ENCODE measurements around the gene TNFSF15.

Gene TNFSF15

GRCh38 chr9:114824110-114824509 lies 18.3 kb upstream of the TNFSF15 start:
- DNase-seq = peak; percentile 57

GRCh38 chr9:114823441-114823840 lies 17.6 kb upstream of the TNFSF15 start:
- DNase-seq = no peak

GRCh38 chr9:114822708-114823107 lies 16.9 kb upstream of the TNFSF15 start:
- DNase-seq = no peak

GRCh38 chr9:114820776-114821501 lies 15.1 kb upstream of the TNFSF15 start:
- no peak for DNase-seq

GRCh38 chr9:114818178-114818577 lies 12.3 kb upstream of the TNFSF15 start:
- DNase-seq = no peak

- DNase-seq = no peak
Observed at GRCh38 chr9:114813717-114814418, 8.0 kb upstream of the TNFSF15 start.

GRCh38 chr9:114811966-114812636 lies 6.3 kb upstream of the TNFSF15 start:
- no peak for DNase-seq

GRCh38 chr9:114811301-114811700 lies 5.5 kb upstream of the TNFSF15 start:
- no peak for DNase-seq

GRCh38 chr9:114810614-114811013 lies 4.8 kb upstream of the TNFSF15 start:
- DNase-seq = no peak

- DNase-seq = no peak
Observed at GRCh38 chr9:114806526-114806900, 674 bp upstream of the TNFSF15 start.

- DNase-seq = peak; percentile 74
Observed at GRCh38 chr9:114804505-114804904, 1.3 kb downstream of the TNFSF15 start.

- peak; percentile 40 for DNase-seq
Observed at GRCh38 chr9:114803479-114804265, 2.2 kb downstream of the TNFSF15 start.

- no peak for DNase-seq
Observed at GRCh38 chr9:114799925-114800324, 5.9 kb downstream of the TNFSF15 start.

- DNase-seq = no peak
Observed at GRCh38 chr9:114799441-114799840, 6.4 kb downstream of the TNFSF15 start.

GRCh38 chr9:114798780-114799427 lies 6.9 kb downstream of the TNFSF15 start:
- DNase-seq = no peak

GRCh38 chr9:114798101-114798500 lies 7.7 kb downstream of the TNFSF15 start:
- DNase-seq = no peak

GRCh38 chr9:114792396-114792795 lies 13.4 kb downstream of the TNFSF15 start:
- DNase-seq = no peak

- DNase-seq = no peak
Observed at GRCh38 chr9:114791736-114792135, 14.1 kb downstream of the TNFSF15 start.

GRCh38 chr9:114791312-114791711 lies 14.5 kb downstream of the TNFSF15 start:
- no peak for DNase-seq

GRCh38 chr9:114790521-114790920 lies 15.3 kb downstream of the TNFSF15 start:
- DNase-seq = no peak

GRCh38 chr9:114789006-114789405 lies 16.8 kb downstream of the TNFSF15 start:
- no peak for DNase-seq

GRCh38 chr9:114787781-114788498 lies 17.9 kb downstream of the TNFSF15 start:
- DNase-seq = no peak

All from fibroblast of skin of right quadriceps (primary cell).